NCI-H1417 (cell line): ENCODE data around the gene PPM1D.
"Not testable (repeated sequence)": the region's sequence is repeated elsewhere in the genome, so short reads cannot be mapped to it uniquely, and the experiment has no call there.

Experiments used
- DNase-seq, 3 experiments: peaks; one replicate each; lab custom pipeline; 2025; lab: John Stamatoyannopoulos, UW

Gene PPM1D

DNA sequence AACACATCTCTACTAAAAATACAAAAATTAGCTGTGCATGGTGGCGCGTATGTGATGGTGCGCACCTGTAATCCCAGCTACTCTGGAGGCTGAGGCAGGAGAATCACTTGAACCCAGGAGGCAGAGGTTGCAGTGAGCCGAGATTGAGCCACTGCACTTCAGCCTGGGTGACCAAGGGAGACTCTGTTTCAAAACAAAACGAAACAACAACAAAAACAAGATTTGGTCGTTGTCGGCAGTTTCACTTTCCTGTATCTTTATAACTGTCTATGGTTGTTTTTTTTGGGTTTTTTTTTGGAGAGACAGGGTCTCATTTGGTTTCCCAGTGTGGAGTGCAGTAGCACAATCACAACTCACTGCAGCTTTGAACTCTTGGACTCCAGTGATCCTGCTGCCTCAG, 68.7 kb downstream of the PPM1D start:
- DNase-seq = not testable (repeated sequence)

DNA sequence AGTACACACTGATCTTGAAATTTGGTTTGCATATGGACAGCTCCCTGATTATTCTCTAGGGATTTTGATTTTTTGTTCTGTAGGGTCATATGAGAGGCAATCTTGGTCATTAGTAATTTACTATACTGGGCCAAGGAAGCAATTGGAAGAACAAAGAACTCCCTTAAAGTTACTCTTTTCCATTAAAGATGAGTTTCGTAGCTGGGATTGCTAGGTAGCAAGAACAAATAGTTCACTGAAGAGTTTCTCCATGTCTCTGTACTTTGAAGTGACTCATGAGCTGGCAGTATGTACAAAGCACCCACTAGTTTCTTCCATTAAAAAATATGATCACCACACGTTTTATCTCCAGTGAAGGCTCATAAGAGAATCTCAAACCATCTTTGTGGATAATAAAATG, 71.5 kb downstream of the PPM1D start:
- no peak for DNase-seq

DNA sequence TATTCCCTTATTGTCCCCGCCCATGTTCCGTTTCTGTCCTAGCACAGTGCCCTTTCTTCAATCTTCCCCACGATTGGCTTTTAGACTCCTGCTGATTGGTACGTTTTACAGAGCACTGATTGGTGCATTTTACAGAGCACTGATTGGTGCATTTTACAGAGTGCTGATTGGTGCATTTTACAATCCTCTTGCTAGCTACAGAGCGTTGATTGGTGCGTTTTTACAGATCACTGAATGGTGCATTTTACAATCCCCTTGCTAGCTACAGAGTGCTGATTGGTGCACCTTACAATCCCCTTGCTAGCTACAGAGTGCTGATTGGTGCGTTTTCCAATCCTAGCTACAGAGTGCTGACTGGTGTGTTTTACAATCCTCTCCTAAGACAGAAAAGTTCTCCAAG, 74.6 kb downstream of the PPM1D start:
- not testable (repeated sequence) for DNase-seq

DNA sequence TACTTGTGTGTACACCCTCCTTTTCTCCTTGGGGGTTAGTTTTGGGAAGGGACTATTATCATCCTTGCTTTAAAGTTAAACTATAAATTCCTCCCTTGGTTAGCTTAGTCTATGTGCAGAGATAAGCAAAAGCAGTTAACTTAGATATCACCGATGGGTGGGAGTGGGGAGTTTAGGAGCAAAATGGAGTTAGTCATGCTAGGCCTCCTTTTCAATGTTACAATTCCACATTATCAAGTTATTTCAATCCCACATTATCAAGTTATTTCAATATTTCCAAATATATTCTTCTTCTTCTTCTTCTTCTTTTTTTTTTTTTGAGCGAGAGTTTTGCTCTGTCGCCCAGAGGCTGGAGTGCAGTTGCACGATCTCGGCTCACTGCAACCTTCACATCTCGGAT, 76.0 kb downstream of the PPM1D start:
- DNase-seq = no peak

DNA sequence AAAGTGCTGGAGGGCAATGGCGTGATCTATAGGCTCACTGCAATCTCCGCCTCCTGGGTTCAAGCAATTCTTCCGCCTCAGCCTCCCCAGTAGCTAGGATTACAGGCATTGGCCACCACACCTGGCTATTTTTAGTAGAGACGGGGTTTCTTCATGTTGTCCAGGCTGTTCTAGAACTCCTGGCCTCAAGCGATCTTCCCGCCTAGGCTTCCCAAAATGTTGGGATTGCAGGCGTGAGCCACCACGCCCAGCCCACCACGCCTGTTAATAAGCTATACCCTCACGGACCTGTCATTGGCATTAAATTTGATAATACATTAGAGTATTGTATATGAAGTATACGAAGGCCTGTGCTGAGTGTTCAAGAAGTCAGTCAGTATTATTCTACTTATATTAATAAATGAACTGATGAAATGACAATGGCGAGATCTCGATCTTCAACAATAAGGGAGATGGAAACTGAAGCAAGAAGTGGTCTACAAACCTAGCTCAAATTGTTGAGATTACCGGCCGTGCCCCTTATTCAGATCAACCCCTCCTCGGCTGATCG, 76.8 kb downstream of the PPM1D start:
- DNase-seq = no peak

DNA sequence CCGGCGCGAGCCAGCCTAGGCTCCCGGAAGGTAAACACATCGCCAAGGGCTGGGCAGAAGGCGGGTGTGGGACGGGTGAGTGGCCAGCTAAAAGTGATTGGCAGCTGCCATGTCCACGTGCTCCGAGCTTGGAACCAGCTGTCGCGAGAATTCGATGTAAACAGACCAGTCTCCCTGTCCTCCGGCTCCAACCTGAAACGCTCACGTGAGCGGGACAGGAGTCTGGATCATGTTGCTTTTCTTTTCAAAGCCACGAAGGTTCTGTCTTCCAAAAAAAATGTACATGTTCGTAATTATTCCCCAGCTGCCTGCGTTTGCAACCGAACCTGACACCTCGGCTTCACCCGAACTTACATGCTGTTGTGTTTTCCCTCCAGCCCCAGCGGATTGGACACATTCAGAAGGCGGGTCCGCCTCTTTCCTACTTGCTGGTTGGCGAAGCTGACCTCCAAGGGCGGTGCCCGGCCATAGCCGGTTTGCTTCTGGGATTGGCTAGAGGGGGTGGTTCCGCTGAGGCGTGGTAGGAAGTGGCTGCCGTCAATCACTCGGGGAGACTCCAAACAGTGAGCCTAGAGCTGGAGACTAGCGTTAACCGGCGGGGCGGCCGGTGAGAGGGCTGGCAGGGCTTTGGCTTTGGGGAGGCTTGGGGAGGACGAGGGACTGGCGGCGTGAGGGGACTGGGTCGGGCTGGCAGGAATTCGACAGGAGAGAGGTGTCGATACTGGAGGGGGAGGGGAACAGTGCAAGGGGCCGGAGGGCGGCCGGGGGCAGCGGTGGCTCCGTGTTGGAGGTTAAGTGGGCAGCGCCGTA, 77.5 kb downstream of the PPM1D start, which contains the start of gene BCAS3:
BCAS3 (plus strand) TSS at position 544 of the 810 bp plus-strand sequence.
- DNase-seq = peak; percentile 98 to 100 (median 99)

DNA sequence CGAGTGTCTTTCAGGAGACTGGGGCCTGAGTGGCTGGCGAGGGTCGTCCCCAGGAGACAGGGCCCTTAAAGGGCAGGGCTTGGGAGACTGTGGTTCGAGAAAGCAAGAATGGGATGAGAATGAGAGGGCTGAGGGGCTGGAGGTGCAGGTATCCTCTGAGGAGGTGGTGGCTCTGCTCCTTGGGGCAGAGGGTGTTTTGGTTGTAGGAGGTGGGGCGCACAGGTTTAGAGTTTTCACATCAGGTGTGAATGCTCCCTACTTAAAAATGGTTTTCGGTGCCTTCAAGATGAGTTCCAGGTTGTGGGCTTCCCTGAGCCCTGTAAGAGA, 78.1 kb downstream of the PPM1D start:
- no peak for DNase-seq

DNA sequence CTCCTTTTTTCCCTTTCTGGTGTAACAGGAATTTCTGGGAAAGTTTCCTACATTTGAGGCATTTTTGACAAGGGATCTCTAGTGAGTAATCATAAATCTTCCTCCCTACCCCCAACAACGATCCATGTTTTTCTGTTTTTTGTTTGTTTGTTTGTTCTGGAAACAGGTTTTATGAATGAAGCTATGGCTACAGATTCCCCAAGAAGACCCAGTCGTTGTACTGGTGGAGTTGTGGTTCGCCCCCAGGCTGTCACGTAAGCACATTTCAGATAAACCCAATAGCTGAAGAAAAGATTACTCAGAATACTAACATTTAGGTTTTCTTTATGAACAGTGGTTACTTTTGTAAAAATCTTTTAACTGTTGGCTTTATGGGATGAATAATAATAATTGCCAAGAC, 79.3 kb downstream of the PPM1D start:
- no peak for DNase-seq

DNA sequence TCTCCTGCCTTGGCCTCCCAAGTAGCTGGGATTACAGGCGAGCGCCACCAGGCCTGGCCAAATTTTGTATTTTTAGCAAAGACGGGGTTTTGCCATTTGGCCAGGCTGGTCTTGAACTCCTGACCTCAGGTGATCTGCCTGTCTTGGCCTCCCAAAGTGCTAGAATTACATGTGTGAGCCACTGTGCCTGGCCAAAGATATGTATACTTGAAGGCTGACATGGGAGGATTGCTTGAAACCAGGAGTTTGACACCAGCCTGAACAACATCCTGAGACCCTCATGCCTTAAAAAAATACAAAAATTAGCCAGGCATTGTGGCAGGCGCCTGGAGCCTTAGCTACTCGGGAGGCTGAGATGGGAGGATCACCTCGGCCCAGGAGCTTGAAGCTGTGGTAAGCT, 80.8 kb downstream of the PPM1D start:
- DNase-seq = no peak

DNA sequence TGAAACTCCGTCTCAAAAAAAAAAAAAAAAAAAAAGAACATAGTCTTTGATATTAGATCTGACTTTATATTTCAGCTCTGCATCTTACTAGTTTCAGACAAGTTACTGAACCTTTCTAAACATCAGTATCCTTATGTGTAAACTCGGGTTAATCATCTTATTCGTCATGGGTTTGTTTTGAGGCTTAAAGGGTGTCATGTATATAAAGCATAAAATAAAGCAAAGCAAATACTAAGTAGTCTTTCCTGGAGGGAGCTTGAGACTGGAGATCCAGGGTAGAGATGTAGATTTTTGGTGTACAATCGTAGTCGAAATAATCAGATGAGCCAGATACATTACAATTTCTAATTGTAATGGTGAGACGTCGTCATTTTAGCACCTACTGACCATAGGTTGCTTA, 85.4 kb downstream of the PPM1D start:
- DNase-seq = no peak

DNA sequence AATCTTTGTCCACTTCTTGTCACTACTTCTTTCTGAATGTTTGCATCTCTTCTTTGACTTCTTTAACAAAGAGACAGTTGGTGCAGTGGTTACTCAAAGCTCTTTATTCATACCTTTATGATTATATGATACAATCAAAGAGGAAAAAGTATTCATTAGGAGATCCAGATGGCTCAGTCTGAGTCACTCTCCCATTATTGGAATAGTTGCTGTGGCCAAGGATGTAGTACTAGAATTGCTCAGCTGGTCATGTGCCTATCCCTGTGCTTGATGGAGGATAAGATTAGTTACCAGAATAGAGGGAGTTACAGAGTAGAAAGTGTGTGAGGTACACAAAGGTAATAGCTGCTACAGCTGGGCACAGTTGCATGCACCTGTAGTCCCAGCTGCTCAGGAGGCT, 96.0 kb downstream of the PPM1D start:
- DNase-seq = no peak

DNA sequence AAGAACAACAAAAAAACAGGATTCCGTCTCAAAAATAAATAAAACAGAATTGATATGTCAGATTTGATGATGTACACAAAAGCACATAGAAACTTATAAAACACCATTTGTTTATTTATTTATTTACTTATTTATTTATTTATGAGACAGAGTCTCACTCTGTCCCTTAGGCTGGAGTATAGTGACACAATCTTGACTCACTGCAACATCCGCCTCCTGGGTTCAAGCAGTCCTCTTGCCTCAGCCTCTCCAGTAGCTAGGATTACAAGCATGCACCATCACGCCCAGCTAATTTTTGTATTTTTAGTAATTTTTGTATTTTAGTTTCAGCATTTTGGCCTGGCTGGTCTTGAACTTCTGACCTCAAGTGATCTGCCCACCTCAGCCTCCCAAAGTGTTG, 99.1 kb downstream of the PPM1D start:
- DNase-seq = no peak

DNA sequence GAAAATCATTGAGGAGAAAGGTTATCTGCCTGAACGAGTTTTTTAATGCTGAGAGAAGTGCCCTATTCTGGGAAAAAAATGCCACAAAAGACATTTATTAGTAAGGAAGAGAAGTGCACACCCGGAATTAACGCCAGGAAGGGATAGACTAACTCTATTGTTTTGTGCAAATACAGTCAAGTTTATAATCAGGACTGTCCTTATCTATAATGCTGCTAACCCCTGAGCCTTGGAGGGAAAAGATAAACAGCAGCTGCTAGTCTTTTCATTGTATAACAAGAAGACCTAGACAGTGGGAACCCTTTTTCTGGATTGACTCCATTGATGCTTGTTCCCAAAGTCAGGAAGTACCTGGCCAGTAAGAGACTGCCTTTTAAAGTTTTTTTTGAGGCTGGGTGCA, 104.2 kb downstream of the PPM1D start:
- DNase-seq = no peak

DNA sequence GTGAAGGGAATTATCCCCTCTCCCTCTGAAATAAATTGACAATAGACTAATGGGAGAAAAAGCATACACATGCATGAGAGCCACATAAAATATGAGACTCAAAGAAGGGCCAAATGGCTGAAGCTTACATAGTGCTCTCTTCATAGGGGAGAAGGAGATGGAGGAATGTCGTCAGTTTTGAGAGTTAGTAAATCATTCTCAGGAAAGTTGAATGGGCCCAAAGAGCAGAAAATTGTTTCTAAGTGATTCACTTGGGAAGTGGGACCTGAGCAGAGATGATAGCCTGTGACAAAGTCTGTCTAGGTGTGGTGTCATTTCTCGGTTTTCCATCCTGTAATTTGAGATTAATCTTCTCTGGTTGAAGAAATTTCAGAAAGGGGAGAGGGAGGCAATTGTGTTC, 112.7 kb downstream of the PPM1D start:
- DNase-seq = no peak

DNA sequence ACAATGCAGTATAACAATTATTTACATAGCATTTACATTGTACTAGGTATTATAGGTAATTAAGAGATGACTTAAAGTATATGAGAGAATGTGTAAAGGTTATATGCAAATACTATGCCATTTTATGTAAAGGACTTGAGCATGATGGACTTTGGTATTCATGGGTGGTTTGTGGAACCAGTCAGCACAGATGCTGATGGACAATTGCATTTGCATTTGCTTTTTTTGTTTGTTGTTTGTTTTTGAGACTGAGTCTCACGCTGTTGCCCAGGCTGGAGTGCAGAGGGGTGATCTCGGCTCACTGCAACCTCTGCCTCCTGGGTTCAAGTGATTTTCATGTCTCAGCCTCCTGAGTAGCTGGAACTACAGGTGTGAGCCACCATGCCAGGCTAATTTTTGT, 113.6 kb downstream of the PPM1D start:
- no peak for DNase-seq
